Ascending aorta (tissue), 2 donors: Measurements from ENCODE around the gene NELL2. TPM values are rescaled to one million over a fixed set of nuclear protein-coding genes. Genes with fewer than 3 reads are reported as not detected.
"Not testable (repeated sequence)": the region's sequence is repeated elsewhere in the genome, so short reads cannot be mapped to it uniquely, and the experiment has no call there.

Source experiments
- DNase-seq, 2 donors: peaks; one replicate each; pipeline ENCODE4 v3.0.0-alpha.2; 2019; ENCODE audit warnings: low spot score in 2 of 2
- H3K27ac ChIP-seq, 2 donors: fragments of 200-600 bp; sonication (generic); one replicate each; pipeline ENCODE4 v1.5.1; 2016 to 2017; ENCODE audit warnings: mild to moderate bottlenecking in 1 of 2
- H3K27me3 ChIP-seq: fragments of 200-600 bp; sonication (generic); one replicate; pipeline ENCODE4 v1.5.1; 2017
- H3K36me3 ChIP-seq, 2 donors: fragments of 200-600 bp; sonication (generic); one replicate each; pipeline ENCODE4 v1.5.1; 2016
- H3K4me1 ChIP-seq, 2 donors: fragments of 200-600 bp; sonication (generic); one replicate each; pipeline ENCODE4 v1.5.1; 2016 to 2017; ENCODE audit warnings: mild to moderate bottlenecking in 1 of 2
- H3K4me3 ChIP-seq, 2 donors: fragments of 200-600 bp; sonication (generic); one replicate each; pipeline ENCODE4 v1.5.1; 2016 to 2017; ENCODE audit warnings: mild to moderate bottlenecking in 1 of 2
- H3K9me3 ChIP-seq, 2 donors: fragments of 200-600 bp; sonication (generic); one replicate each; pipeline ENCODE4 v1.5.1; 2016
- CTCF ChIP-seq, 3 experiments: fragments of 200-600 bp in 2 of 3; fragments of 450-650 bp in 1 of 3; sonication (generic) in 2 of 3; IDR thresholded peaks; one replicate each; pipeline ENCODE4 v1.5.1; 2016 to 2019; ENCODE audit warnings: antibody characterized with exemption in 3 of 3, mild to moderate bottlenecking in 1 of 3, moderate library complexity in 1 of 3
- intact Hi-C: fragments of 100-400 bp; cut with DNase I; formaldehyde crosslinking; loops from one replicate; pipeline ENCODE4 v1.15.1; 2023
- total RNA-seq: library from RNA; depleted of rRNA; stranded (reverse); fragments of >200 nt; gene quantifications from one replicate; pipeline ENCODE4 v1.1.0, GENCODE V29; 2016

The NELL2 gene
- total RNA-seq, 1 donor from 2014 or later, result not detected

GRCh38 chr12:44763021-44763420 is 113.1 kb downstream of the NELL2 start:
- H3K36me3 ChIP-seq, result no peaks in the 10 kb centered on the region
- intact Hi-C loops, result no loop called here

GRCh38 chr12:44759289-44759688 is 116.8 kb downstream of the NELL2 start:
- Histone ChIP-seq H3K4me3 (no peak overlapping the region), H3K9me3 (no peaks in the 10 kb centered on the region), H3K27ac (no peak overlapping the region), H3K27me3 (no peaks in the 10 kb centered on the region), H3K36me3 (no peaks in the 10 kb centered on the region), H3K4me1 (no peaks in the 10 kb centered on the region)
- TF ChIP-seq CTCF (IDR thresholded peaks at IDR 0.05), result no peak
- no peak for DNase-seq
- intact Hi-C loops, result no loop called here

More at GRCh38 chr12:44763021-44763420, 113.1 kb downstream of the NELL2 start:
- no peak for TF ChIP-seq CTCF (IDR thresholded peaks at IDR 0.05)
- no peaks in the 10 kb centered on the region for H3K4me1 ChIP-seq
- no peaks in the 10 kb centered on the region for H3K9me3 ChIP-seq
- H3K27me3 ChIP-seq, result no peaks in the 10 kb centered on the region
- no peak overlapping the region for H3K27ac ChIP-seq
- DNase-seq, result no peak
- H3K4me3 ChIP-seq, result no peak overlapping the region

GRCh38 chr12:44750468-44750867 is 125.6 kb downstream of the NELL2 start:
- intact Hi-C loops, result no loop called here

GRCh38 chr12:44749566-44749965 is 126.5 kb downstream of the NELL2 start:
- no peaks in the 10 kb centered on the region for H3K4me1 ChIP-seq
- no peak overlapping the region for H3K27ac ChIP-seq
- no peaks in the 10 kb centered on the region for H3K36me3 ChIP-seq
- no peak overlapping the region for H3K4me3 ChIP-seq
- no peak for TF ChIP-seq CTCF (IDR thresholded peaks at IDR 0.05)
- intact Hi-C loops, result no loop called here
- no peak for DNase-seq
- no peaks in the 10 kb centered on the region for H3K9me3 ChIP-seq
- H3K27me3 ChIP-seq, result no peaks in the 10 kb centered on the region

More at GRCh38 chr12:44750468-44750867, 125.6 kb downstream of the NELL2 start:
- Histone ChIP-seq H3K27ac (no peak overlapping the region), H3K4me1 (no peaks in the 10 kb centered on the region), H3K9me3 (no peaks in the 10 kb centered on the region), H3K27me3 (no peaks in the 10 kb centered on the region), H3K4me3 (no peak overlapping the region), H3K36me3 (no peaks in the 10 kb centered on the region)
- no peak for TF ChIP-seq CTCF (IDR thresholded peaks at IDR 0.05)
- DNase-seq, result no peak

GRCh38 chr12:44748950-44749468 is 127.1 kb downstream of the NELL2 start:
- Histone ChIP-seq H3K4me3 (no peak overlapping the region), H3K27ac (no peak overlapping the region), H3K27me3 (no peaks in the 10 kb centered on the region), H3K9me3 (no peaks in the 10 kb centered on the region), H3K36me3 (no peaks in the 10 kb centered on the region), H3K4me1 (no peaks in the 10 kb centered on the region)
- TF ChIP-seq CTCF (IDR thresholded peaks at IDR 0.05), result no peak
- no peak for DNase-seq
- intact Hi-C loops, result no loop called here

- DNase-seq, H3K27ac ChIP-seq, H3K9me3 ChIP-seq, intact Hi-C loops, H3K4me3 ChIP-seq, H3K36me3 ChIP-seq, H3K4me1 ChIP-seq, H3K27me3 ChIP-seq: not testable (repeated sequence)
Measured at GRCh38 chr12:44741292-44741980, 134.7 kb downstream of the NELL2 start.
